HepG2 (cell line): Measurements from ENCODE around the gene EXOC3L4. TPM values are rescaled to one million over a fixed set of nuclear protein-coding genes. Genes with fewer than 3 reads are reported as not detected.

Source experiments
- BATF2 ChIP-seq: sonication (generic); formaldehyde crosslinking; IDR thresholded peaks from 2 replicates; pipeline ENCODE4 v1.8.0; 2022; ENCODE audit warnings: mild to moderate bottlenecking, missing genetic modification reagents, moderate library complexity
- DZIP1 ChIP-seq: sonication (generic); formaldehyde crosslinking; IDR thresholded peaks from 2 replicates; pipeline ENCODE4 v1.5.0; 2020; ENCODE audit warnings: mild to moderate bottlenecking, missing genetic modification reagents
- ETV6 ChIP-seq: sonication (generic); formaldehyde crosslinking; conservative IDR thresholded peaks from 2 replicates; pipeline ENCODE4 v1.4.0; 2020; ENCODE audit warnings: missing genetic modification reagents
- MXD4 ChIP-seq: IDR thresholded peaks from 2 replicates; pipeline ENCODE4 v1.6.1; 2016; ENCODE audit warnings: mild to moderate bottlenecking, missing biosample characterization, missing genetic modification reagents
- NFE2L2 ChIP-seq: fragments of 150-350 bp; IDR thresholded peaks from 2 replicates; pipeline ENCODE4 v1.6.1; 2014; ENCODE audit warnings: low read length
- POGZ ChIP-seq: sonication (generic); formaldehyde crosslinking; IDR thresholded peaks from 2 replicates; pipeline ENCODE4 v1.4.0; 2020; ENCODE audit warnings: mild to moderate bottlenecking, missing genetic modification reagents
- PRPF4 ChIP-seq: fragments of 200-400 bp; formaldehyde crosslinking; IDR thresholded peaks from 2 replicates; pipeline ENCODE4 v1.6.1; 2016; ENCODE audit warnings: low read length, low read depth; ENCODE audit not compliant: poor library complexity, severe bottlenecking
- TEAD3 ChIP-seq: optimal IDR thresholded peaks from 2 replicates; pipeline ENCODE3; 2016; ENCODE audit warnings: borderline replicate concordance
- YEATS4 ChIP-seq: sonication (generic); formaldehyde crosslinking; IDR thresholded peaks from 2 replicates; pipeline ENCODE4 v1.4.0; 2020; ENCODE audit warnings: missing genetic modification reagents, borderline replicate concordance
- ZFP36L1 ChIP-seq: sonication (generic); formaldehyde crosslinking; IDR thresholded peaks from 2 replicates; pipeline ENCODE4 v1.8.0; 2022; ENCODE audit warnings: mild to moderate bottlenecking, missing genetic modification reagents, moderate library complexity
- ZKSCAN1 ChIP-seq: fragments of 150-350 bp; IDR thresholded peaks from 2 replicates; pipeline ENCODE4 v1.6.1; 2014; ENCODE audit warnings: low read length
- ZMYM3 ChIP-seq: sonication (generic); formaldehyde crosslinking; IDR thresholded peaks from 2 replicates; pipeline ENCODE4 v1.5.1; 2020; ENCODE audit warnings: mild to moderate bottlenecking, missing genetic modification reagents
- ZNF10 ChIP-seq: sonication (generic); formaldehyde crosslinking; IDR thresholded peaks from 2 replicates; pipeline ENCODE4 v1.4.0; 2020; ENCODE audit warnings: mild to moderate bottlenecking, low read depth, missing genetic modification reagents, borderline replicate concordance
- ZNF274 ChIP-seq: sonication (generic); formaldehyde crosslinking; IDR thresholded peaks from 2 replicates; pipeline ENCODE4 v1.5.1; 2020; ENCODE audit warnings: mild to moderate bottlenecking, missing genetic modification reagents
- ZNF34 ChIP-seq: sonication (generic); formaldehyde crosslinking; IDR thresholded peaks from 2 replicates; pipeline ENCODE4 v1.4.0; 2020; ENCODE audit warnings: mild to moderate bottlenecking, missing genetic modification reagents, borderline replicate concordance
- ZNF781 ChIP-seq: sonication (generic); formaldehyde crosslinking; IDR thresholded peaks from 2 replicates; pipeline ENCODE4 v1.5.1; 2020; ENCODE audit warnings: borderline replicate concordance, mild to moderate bottlenecking, missing genetic modification reagents; ENCODE audit errors: not compliant biosample characterization
- polyA plus RNA-seq, 8 experiments: library from polyadenylated mRNA; depleted of rRNA in 3 of 8; stranded (reverse) in 7 of 8; unstranded in 1 of 8; fragments of >200 nt; fragmentation: Illumina TruSeq in 4 of 8; extraction: Trizol in 4 of 8; gene quantifications; 2 replicates each; pipeline versions ENCODE4 v1.2.1 to v1.2.3, GENCODE V29; 2011 to 2016; ENCODE audit warnings: low read depth in 4 of 8, missing spikeins in 1 of 8, mixed read lengths in 1 of 8; ENCODE audit not compliant: insufficient read depth in 1 of 8
- total RNA-seq, 5 experiments: library from RNA; depleted of rRNA; stranded (reverse); fragments of >200 nt; fragmentation: Illumina TruSeq; extraction: Trizol; gene quantifications; 2 replicates each; pipeline ENCODE4 v1.2.3, GENCODE V29; 2016; ENCODE audit warnings: low read depth in 1 of 5
- TF ChIP-seq, protein P1 (sequence below): sonication (generic); formaldehyde crosslinking; IDR thresholded peaks from 2 replicates; pipeline ENCODE4 v1.5.1; 2020; ENCODE audit warnings: mild to moderate bottlenecking, missing genetic modification reagents, borderline replicate concordance
- TF ChIP-seq, protein P2 (sequence below): sonication (generic); formaldehyde crosslinking; IDR thresholded peaks from 2 replicates; pipeline ENCODE4 v1.4.0; 2020; ENCODE audit warnings: missing genetic modification reagents

EXOC3L4 gene
- total and polyA plus RNA-seq, 2 of the 13 experiments (the other 11 are each of a cell fraction or from before 2014, with no cell fraction given) = 11.8 to 27.0 TPM

- TF ChIP-seq ZNF10 (CRISPR knock-in tag) (no peak), DZIP1 (CRISPR knock-in tag) (no peak), MXD4 (CRISPR knock-in tag) (no peak), NFE2L2 (no peak), PRPF4 (no peak), YEATS4 (no peak), POGZ (CRISPR knock-in tag) (no peak), ZMYM3 (CRISPR knock-in tag) (peak; percentile 71; the same call in 1 of the 2 replicates), TEAD3 (CRISPR knock-in tag) (no peak), BATF2 (CRISPR knock-in tag) (no peak), ZNF274 (CRISPR knock-in tag) (no peak), ZNF34 (CRISPR knock-in tag) (no peak), ZKSCAN1 (peak; percentile 92), ZNF781 (CRISPR knock-in tag) (no peak), ZFP36L1 (no peak), ETV6 (no peak)
- TF ChIP-seq, protein P1, sequence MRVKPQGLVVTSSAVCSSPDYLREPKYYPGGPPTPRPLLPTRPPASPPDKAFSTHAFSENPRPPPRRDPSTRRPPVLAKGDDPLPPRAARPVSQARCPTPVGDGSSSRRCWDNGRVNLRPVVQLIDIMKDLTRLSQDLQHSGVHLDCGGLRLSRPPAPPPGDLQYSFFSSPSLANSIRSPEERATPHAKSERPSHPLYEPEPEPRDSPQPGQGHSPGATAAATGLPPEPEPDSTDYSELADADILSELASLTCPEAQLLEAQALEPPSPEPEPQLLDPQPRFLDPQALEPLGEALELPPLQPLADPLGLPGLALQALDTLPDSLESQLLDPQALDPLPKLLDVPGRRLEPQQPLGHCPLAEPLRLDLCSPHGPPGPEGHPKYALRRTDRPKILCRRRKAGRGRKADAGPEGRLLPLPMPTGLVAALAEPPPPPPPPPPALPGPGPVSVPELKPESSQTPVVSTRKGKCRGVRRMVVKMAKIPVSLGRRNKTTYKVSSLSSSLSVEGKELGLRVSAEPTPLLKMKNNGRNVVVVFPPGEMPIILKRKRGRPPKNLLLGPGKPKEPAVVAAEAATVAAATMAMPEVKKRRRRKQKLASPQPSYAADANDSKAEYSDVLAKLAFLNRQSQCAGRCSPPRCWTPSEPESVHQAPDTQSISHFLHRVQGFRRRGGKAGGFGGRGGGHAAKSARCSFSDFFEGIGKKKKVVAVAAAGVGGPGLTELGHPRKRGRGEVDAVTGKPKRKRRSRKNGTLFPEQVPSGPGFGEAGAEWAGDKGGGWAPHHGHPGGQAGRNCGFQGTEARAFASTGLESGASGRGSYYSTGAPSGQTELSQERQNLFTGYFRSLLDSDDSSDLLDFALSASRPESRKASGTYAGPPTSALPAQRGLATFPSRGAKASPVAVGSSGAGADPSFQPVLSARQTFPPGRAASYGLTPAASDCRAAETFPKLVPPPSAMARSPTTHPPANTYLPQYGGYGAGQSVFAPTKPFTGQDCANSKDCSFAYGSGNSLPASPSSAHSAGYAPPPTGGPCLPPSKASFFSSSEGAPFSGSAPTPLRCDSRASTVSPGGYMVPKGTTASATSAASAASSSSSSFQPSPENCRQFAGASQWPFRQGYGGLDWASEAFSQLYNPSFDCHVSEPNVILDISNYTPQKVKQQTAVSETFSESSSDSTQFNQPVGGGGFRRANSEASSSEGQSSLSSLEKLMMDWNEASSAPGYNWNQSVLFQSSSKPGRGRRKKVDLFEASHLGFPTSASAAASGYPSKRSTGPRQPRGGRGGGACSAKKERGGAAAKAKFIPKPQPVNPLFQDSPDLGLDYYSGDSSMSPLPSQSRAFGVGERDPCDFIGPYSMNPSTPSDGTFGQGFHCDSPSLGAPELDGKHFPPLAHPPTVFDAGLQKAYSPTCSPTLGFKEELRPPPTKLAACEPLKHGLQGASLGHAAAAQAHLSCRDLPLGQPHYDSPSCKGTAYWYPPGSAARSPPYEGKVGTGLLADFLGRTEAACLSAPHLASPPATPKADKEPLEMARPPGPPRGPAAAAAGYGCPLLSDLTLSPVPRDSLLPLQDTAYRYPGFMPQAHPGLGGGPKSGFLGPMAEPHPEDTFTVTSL (CRISPR knock-in tag) = no peak
- TF ChIP-seq, protein P2, sequence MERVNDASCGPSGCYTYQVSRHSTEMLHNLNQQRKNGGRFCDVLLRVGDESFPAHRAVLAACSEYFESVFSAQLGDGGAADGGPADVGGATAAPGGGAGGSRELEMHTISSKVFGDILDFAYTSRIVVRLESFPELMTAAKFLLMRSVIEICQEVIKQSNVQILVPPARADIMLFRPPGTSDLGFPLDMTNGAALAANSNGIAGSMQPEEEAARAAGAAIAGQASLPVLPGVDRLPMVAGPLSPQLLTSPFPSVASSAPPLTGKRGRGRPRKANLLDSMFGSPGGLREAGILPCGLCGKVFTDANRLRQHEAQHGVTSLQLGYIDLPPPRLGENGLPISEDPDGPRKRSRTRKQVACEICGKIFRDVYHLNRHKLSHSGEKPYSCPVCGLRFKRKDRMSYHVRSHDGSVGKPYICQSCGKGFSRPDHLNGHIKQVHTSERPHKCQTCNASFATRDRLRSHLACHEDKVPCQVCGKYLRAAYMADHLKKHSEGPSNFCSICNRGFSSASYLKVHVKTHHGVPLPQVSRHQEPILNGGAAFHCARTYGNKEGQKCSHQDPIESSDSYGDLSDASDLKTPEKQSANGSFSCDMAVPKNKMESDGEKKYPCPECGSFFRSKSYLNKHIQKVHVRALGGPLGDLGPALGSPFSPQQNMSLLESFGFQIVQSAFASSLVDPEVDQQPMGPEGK (CRISPR knock-in tag) = no peak
These were observed 9.1 kb upstream of the EXOC3L4 start (continued) for GRCh38 chr14:103085106-103086091.
